ENCODE results near the gene RGS6.

DNA sequence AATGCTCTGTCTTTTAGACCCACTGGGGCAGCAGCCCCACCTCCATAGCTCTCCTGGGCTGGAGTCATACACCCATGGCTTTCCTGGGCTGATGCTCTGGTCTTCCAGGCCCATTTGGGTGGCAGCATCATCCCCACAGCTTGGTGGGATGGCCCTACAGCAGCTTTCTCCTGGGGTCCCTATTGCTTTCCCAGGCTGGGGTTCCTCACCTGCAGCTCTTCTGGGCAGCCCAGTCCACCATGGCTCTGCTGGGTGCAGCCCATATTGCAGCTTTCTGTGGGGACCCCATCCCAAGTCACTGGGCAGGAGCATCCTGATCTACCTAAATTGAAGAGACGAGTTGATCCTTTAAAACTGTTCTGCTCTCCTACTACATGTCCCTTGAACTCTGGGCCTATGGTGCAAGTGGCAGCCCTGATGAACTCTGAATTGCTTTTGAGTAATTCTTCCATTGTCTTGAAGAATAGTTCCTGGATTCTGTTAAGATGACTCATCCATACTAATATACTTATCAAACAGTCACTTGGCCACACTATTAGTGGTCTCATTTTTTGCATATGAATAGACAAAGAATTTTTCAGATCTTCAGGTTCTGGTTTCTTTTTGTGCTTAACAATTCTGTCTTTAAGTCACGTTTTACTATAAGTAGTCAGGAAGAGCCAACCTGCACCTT lies 571.6 kb downstream of the RGS6 start:
- TF ChIP-seq POLR2A (IDR thresholded peaks at IDR 0.05; ENCODE audit: low read length) (no peak), GATA1 (IDR thresholded peaks at IDR 0.05; ENCODE audit: low read depth, low read length) (no peak)
